NCI-H2107 (cell line): ENCODE measurements around the gene ARF3.

ENCODE experiments used
- DNase-seq: peaks from one replicate; lab custom pipeline; 2025; lab: John Stamatoyannopoulos, UW

ARF3 gene

GRCh38 chr12:48966177-48966895 is 9.0 kb upstream of the ARF3 start:
- DNase-seq: no peak

GRCh38 chr12:48965298-48965838 is 8.1 kb upstream of the ARF3 start:
- DNase-seq: no peak

GRCh38 chr12:48961801-48962200 is 4.5 kb upstream of the ARF3 start:
- no peak for DNase-seq

GRCh38 chr12:48961331-48961730 is 4.0 kb upstream of the ARF3 start:
- no peak for DNase-seq

- DNase-seq: no peak
Measured at GRCh38 chr12:48960834-48961233, 3.5 kb upstream of the ARF3 start.

- no peak for DNase-seq
Measured at GRCh38 chr12:48958049-48958388, 732 bp upstream of the ARF3 start.

- peak; percentile 45 for DNase-seq
Measured at GRCh38 chr12:48956279-48957140, 777 bp downstream of the ARF3 start.

- no peak for DNase-seq
Measured at GRCh38 chr12:48954841-48955501, 2.3 kb downstream of the ARF3 start.

GRCh38 chr12:48954061-48954460 is 3.2 kb downstream of the ARF3 start:
- no peak for DNase-seq

GRCh38 chr12:48952691-48953090 is 4.6 kb downstream of the ARF3 start:
- DNase-seq: no peak

- no peak for DNase-seq
Measured at GRCh38 chr12:48947727-48948126, 9.6 kb downstream of the ARF3 start.

GRCh38 chr12:48946943-48947342 is 10.3 kb downstream of the ARF3 start:
- no peak for DNase-seq

- peak; percentile 12 for DNase-seq
Measured at GRCh38 chr12:48946205-48946604, 11.1 kb downstream of the ARF3 start.

- DNase-seq: no peak
Measured at GRCh38 chr12:48943221-48943620, 14.1 kb downstream of the ARF3 start.

- no peak for DNase-seq
Measured at GRCh38 chr12:48940181-48940580, 17.1 kb downstream of the ARF3 start.

GRCh38 chr12:48938805-48939204 is 18.5 kb downstream of the ARF3 start:
- no peak for DNase-seq

- no peak for DNase-seq
Measured at GRCh38 chr12:48937170-48937569, 20.1 kb downstream of the ARF3 start.

GRCh38 chr12:48936379-48936979 is 20.8 kb downstream of the ARF3 start:
- peak; percentile 4 for DNase-seq

- no peak for DNase-seq
Measured at GRCh38 chr12:48934312-48934706, 23.0 kb downstream of the ARF3 start.

- DNase-seq: no peak
Measured at GRCh38 chr12:48933664-48934311, 23.5 kb downstream of the ARF3 start.

GRCh38 chr12:48932878-48933277 is 24.4 kb downstream of the ARF3 start:
- DNase-seq: no peak

GRCh38 chr12:48930475-48930874 is 26.8 kb downstream of the ARF3 start:
- no peak for DNase-seq
